ENCODE results near the gene TMEM260.

The TMEM260 gene

GRCh38 chr14:56650048-56650447, 70.5 kb downstream of the TMEM260 start:
- no peak for DNase-seq (ENCODE audit: low read depth)
- no peak for TF ChIP-seq CTCF (conservative IDR thresholded peaks at IDR 0.05; ENCODE audit: low read depth, low read length)
- H3K4me3 ChIP-seq (ENCODE audit: low read length) = no peak overlapping the region

GRCh38 chr14:56650979-56651378, 71.4 kb downstream of the TMEM260 start:
- DNase-seq (ENCODE audit: low read depth) = no peak
- H3K4me3 ChIP-seq (ENCODE audit: low read length) = no peak overlapping the region
- TF ChIP-seq CTCF (conservative IDR thresholded peaks at IDR 0.05; ENCODE audit: low read depth, low read length) = no peak

GRCh38 chr14:56657604-56658003, 78.0 kb downstream of the TMEM260 start:
- no peak for DNase-seq (ENCODE audit: low read depth)
- TF ChIP-seq CTCF (conservative IDR thresholded peaks at IDR 0.05; ENCODE audit: low read depth, low read length) = no peak
- H3K4me3 ChIP-seq (ENCODE audit: low read length) = no peak overlapping the region

GRCh38 chr14:56659378-56659777, 79.8 kb downstream of the TMEM260 start:
- TF ChIP-seq CTCF (conservative IDR thresholded peaks at IDR 0.05; ENCODE audit: low read depth, low read length) = no peak
- no peak overlapping the region for H3K4me3 ChIP-seq (ENCODE audit: low read length)
- no peak for DNase-seq (ENCODE audit: low read depth)

GRCh38 chr14:56659964-56660551, 80.5 kb downstream of the TMEM260 start:
- peak; percentile 68 for DNase-seq (ENCODE audit: low read depth)

GRCh38 chr14:56660677-56661389, 81.2 kb downstream of the TMEM260 start:
- no peak overlapping the region for H3K4me3 ChIP-seq (ENCODE audit: low read length)
- TF ChIP-seq CTCF (conservative IDR thresholded peaks at IDR 0.05; ENCODE audit: low read depth, low read length) = no peak

More at GRCh38 chr14:56659964-56660551, 80.5 kb downstream of the TMEM260 start:
- no peak overlapping the region for H3K4me3 ChIP-seq (ENCODE audit: low read length)
- peak; percentile 83 for TF ChIP-seq CTCF (conservative IDR thresholded peaks at IDR 0.05; ENCODE audit: low read depth, low read length)

GRCh38 chr14:56661478-56661877, 81.9 kb downstream of the TMEM260 start:
- DNase-seq (ENCODE audit: low read depth) = no peak
- TF ChIP-seq CTCF (conservative IDR thresholded peaks at IDR 0.05; ENCODE audit: low read depth, low read length) = no peak
- no peak overlapping the region for H3K4me3 ChIP-seq (ENCODE audit: low read length)

More at GRCh38 chr14:56660677-56661389, 81.2 kb downstream of the TMEM260 start:
- no peak for DNase-seq (ENCODE audit: low read depth)
